ENCODE results near the gene TRIO.

- TF ChIP-seq CTCF (IDR thresholded peaks at IDR 0.05 in 2 of 3, conservative IDR thresholded peaks at IDR 0.05 in 1 of 3; ENCODE audit: borderline replicate concordance in 1 of 3, insufficient read depth in 1 of 3, low read depth in 2 of 3, low read length in 2 of 3) (no peak), POLR2AphosphoS5 (IDR thresholded peaks at IDR 0.05; ENCODE audit: low read depth, low read length) (no peak), ZBTB33 (IDR thresholded peaks at IDR 0.05; ENCODE audit: extremely low read depth, insufficient replicate concordance, low read length) (no peak), RAD21 (IDR thresholded peaks at IDR 0.05; ENCODE audit: low read depth) (no peak), ATF3 (IDR thresholded peaks at IDR 0.05) (no peak), REST (IDR thresholded peaks at IDR 0.05; ENCODE audit: low read depth) (no peak), EZH2 (IDR thresholded peaks at IDR 0.05) (no peak), POLR2A (IDR thresholded peaks at IDR 0.05; ENCODE audit: borderline replicate concordance, extremely low read depth, insufficient read depth, insufficient read length) (no peak), YY1 (IDR thresholded peaks at IDR 0.05; ENCODE audit: extremely low read depth, insufficient replicate concordance, low read depth, low read length) (no peak), SP1 (IDR thresholded peaks at IDR 0.05; ENCODE audit: low read depth) (no peak), EZH2phosphoT487 (IDR thresholded peaks at IDR 0.05; ENCODE audit: borderline replicate concordance) (no peak)
Measured at GRCh38 chr5:14373685-14374084, 230.5 kb downstream of the TRIO start.

Data from HCT116 (cell line).